Stimulated activated naive CD8-positive, alpha-beta T cell treated with anti-CD3 and anti-CD28 coated beads, Interleukin-15, Interleukin-2, amounts not matched to agents 100 ng/mL and 50 ng/mL, for 24 hours (primary cell): ENCODE measurements around the gene RAB40B.

Source experiments
- H3K27ac Mint-ChIP-seq: one replicate; pipeline ENCODE4 v1.8.0; 2021; ENCODE audit warnings: mild to moderate bottlenecking, mixed read lengths
- H3K27me3 Mint-ChIP-seq: one replicate; pipeline ENCODE4 v1.8.0; 2021; ENCODE audit warnings: mixed read lengths
- H3K36me3 Mint-ChIP-seq: one replicate; pipeline ENCODE4 v1.8.0; 2021; ENCODE audit warnings: low read depth, mixed read lengths
- H3K4me1 Mint-ChIP-seq: one replicate; pipeline ENCODE4 v1.8.0; 2021; ENCODE audit warnings: low read depth, mixed read lengths
- H3K4me3 Mint-ChIP-seq: one replicate; pipeline ENCODE4 v1.8.0; 2021; ENCODE audit warnings: mild to moderate bottlenecking, mixed read lengths
- H3K9me3 Mint-ChIP-seq: one replicate; pipeline ENCODE4 v1.8.0; 2021; ENCODE audit warnings: mixed read lengths

RAB40B gene

DNA sequence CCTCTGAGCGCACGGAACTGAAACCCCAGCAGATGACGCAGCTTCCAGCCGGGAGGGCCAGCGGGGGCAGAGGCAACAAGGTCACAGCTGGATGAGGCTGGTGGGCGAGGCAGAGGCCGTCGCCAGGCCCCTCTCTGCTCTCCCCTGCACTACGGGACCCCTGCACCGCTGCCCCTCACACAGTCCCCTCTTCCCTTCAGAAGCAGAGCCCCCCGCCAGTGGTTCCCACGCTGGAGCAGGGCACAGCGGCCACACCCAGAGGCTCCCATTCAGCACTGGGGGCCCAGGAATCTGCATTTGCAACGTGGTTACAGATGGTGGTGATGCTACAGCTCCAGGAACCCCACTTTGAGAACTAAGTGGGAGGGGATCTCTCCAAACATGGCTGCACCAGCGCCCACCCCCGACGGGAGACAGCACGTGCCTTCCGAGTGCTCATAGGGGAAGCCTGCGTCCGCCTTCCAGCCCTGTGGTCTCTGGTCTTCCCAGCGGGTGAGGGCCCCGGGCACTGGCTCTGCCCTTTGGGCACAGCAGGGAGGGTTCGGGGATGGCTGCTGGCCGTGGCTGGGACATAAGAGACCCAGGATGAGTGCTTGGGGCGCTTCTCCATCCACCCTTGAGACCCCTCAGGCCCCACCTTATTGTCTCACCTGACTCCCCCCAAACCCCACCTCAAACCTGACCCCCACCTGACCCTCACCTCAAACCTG lies 4.7 kb upstream of the RAB40B start:
- H3K4me1 Mint-ChIP-seq, result peaks cover 13% of the 10 kb centered on the region
- H3K27ac Mint-ChIP-seq, result no peak overlapping the region
- no peaks in the 10 kb centered on the region for H3K9me3 Mint-ChIP-seq
- H3K36me3 Mint-ChIP-seq, result no peaks in the 10 kb centered on the region
- H3K27me3 Mint-ChIP-seq, result no peaks in the 10 kb centered on the region
- no peak overlapping the region for H3K4me3 Mint-ChIP-seq

DNA sequence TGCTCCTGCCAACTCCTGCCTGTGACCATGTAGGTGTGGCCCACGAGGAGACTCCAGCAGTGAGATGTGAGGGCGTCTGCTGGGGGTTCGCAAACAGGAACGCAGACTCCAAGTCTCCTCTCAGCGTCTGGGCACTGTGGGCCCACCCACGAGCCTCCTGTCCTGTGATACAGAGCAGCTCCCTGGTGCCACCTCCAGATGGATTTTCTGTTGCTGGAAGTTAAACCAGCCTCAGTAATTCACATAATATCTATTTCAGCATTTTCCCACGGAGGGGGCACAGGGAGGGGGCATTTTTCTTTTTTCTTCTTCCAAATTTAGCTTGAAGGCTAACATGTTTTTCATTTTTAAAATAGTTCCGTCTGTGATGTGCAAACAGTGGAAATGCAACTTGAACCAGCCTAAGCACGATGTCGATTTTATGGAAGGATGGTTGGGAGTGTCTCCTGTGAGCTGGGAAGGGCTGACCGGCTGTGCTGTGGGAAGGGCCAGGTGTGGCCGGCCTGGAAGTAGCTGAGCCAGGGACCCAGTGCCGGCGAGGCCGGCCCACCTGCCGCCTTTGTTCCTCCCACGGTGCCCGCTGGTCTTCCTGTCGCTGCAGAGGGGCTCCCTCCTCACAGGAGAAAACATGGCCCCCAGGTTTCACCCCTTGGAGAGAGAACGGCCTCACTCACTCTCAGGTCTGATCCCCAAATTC lies 3.9 kb upstream of the RAB40B start:
- Mint-ChIP-seq H3K4me3 (no peak overlapping the region), H3K27ac (no peak overlapping the region), H3K36me3 (no peaks in the 10 kb centered on the region), H3K9me3 (no peaks in the 10 kb centered on the region), H3K27me3 (no peaks in the 10 kb centered on the region), H3K4me1 (peaks cover 6% of the 10 kb centered on the region)

DNA sequence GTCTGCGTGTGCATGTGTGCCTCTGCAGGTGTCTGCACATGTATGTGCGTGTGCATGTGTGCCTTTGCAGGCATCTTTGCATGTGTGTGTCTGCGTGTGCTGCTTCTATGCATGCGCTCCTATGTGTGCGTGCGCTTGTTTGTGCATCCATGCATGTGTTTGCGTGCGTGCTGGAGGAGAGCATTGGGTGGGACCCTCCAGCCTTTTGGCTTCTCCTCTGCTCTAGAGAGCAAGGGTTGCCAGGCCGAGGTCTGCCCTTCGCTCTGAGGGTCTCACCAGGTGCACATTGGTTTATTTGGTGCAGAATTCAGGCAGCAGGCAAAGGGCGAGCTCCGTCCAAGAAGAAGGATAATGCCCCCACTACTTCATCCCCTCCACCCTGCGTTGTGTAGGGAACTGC lies 1.1 kb upstream of the RAB40B start:
- Mint-ChIP-seq H3K4me3 (peak overlapping the region; percentile 83), H3K9me3 (peaks cover 3% of the 10 kb centered on the region), H3K4me1 (peaks cover 6% of the 10 kb centered on the region), H3K27me3 (no peaks in the 10 kb centered on the region), H3K36me3 (peaks cover 3% of the 10 kb centered on the region), H3K27ac (no peak overlapping the region)

DNA sequence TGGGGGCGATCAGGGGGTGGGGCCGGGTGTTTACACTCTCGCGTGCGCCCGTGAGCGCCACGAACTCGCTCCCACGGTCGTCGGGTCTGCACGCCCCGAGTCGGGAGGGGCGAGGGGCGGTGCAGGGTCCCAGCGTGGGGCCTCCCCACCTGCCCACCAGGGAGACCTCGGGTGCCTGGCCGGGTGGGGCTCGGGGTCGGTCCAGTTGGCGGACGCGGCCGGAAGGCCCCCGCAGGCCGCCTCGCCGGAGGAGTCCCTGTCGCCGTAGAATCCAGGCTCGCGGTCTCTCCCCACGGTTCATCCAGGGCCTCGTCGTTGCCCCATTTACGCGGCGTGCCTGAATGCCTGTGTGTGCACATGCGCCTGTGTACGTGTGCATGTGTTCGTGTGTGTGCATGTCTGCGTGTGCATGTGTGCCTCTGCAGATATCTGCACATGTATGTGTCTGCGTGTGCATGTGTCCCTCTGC lies 510 bp upstream of the RAB40B start:
- no peak overlapping the region for H3K27ac Mint-ChIP-seq
- H3K36me3 Mint-ChIP-seq, result peaks cover 5% of the 10 kb centered on the region
- no peaks in the 10 kb centered on the region for H3K27me3 Mint-ChIP-seq
- H3K9me3 Mint-ChIP-seq, result peaks cover 7% of the 10 kb centered on the region
- H3K4me3 Mint-ChIP-seq, result peak overlapping the region; percentile 83
- H3K4me1 Mint-ChIP-seq, result peaks cover 6% of the 10 kb centered on the region

DNA sequence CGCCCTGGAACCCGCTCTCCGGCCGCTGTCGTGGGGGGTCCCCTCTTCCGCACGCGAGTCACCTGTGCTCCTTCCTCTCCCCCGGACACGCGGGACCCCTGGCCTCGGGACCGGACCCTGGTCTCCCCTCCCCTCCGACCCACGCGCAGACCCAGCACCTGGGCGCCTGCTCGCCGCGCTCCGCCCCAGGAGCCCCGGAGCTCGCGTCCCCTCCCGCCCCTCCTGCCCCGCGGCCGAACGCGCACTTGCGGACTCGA lies 762 bp downstream of the RAB40B start:
- H3K27ac Mint-ChIP-seq, result no peak overlapping the region
- H3K4me1 Mint-ChIP-seq, result peaks cover 6% of the 10 kb centered on the region
- H3K27me3 Mint-ChIP-seq, result no peaks in the 10 kb centered on the region

DNA sequence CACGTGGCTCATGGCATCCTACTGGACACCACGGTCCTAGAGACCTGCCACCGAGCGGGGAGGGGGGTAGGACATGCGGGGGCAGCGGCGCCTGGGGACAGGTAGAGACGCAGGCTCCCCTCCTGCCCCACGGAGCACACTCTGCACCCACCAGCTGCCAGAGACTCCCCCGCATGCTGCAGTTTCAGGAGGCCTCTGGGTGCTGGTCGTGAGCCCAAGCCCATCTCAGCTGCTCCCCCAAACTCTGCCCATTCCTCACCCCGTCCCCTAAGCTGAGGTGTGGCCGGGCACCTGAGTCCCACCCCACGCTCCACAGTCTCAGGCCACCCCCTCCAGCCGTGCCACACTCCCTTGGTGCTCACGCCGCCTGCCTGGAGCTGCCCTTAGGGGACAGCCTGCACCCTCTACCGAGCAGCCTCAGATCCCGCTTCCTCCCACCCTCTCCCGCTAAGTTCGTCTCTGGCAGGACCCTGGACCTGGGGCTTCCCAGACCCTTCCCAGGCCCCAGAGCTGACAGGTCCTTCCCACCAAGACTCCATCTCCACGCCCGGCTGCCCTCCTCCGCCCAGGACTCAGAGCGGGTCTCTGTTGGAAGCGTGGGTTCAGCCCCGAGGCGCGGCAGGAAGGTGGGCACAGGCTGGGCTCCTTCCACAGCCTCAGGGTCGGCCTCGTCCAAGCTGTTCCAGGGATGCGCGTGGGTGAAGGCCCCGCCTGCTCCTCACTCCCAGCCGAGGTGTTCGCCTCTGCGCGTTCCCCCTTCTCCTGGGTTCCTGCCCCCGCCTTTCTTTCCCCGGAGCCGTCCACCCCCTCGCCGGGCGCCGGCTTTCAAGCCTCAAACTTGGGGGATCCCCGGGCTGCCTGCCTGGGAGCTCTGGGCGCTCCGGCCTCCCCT lies 1.3 kb downstream of the RAB40B start:
- H3K4me1 Mint-ChIP-seq, result peaks cover 6% of the 10 kb centered on the region
- peak overlapping the region; percentile 17 for H3K4me3 Mint-ChIP-seq
- no peak overlapping the region for H3K27ac Mint-ChIP-seq
- no peaks in the 10 kb centered on the region for H3K27me3 Mint-ChIP-seq
- peaks cover 5% of the 10 kb centered on the region for H3K36me3 Mint-ChIP-seq
- peaks cover 10% of the 10 kb centered on the region for H3K9me3 Mint-ChIP-seq

More for the DNA sequence above, 762 bp downstream of the RAB40B start:
- peak overlapping the region; percentile 17 for H3K4me3 Mint-ChIP-seq
- H3K36me3 Mint-ChIP-seq, result peaks cover 5% of the 10 kb centered on the region
- peaks cover 10% of the 10 kb centered on the region for H3K9me3 Mint-ChIP-seq

DNA sequence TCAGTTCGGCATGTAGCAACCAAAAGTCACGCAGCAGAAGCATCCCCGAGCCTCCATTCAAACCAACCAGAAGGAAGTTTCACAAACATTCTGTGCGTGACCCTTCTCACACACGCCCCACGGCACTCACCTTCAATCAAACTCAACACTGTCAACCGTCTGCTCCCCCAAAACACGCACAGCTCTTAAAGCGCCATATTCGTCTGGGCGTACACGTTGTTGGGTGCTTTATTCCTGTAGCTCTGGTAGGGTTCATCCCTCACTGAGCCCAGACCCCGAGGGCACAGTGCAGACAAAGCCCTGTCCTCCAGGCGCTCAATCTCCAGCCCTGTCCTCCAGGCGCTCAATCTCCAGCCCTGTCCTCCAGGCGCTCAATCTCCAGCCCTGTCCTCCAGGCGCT lies 2.2 kb downstream of the RAB40B start:
- no peak overlapping the region for H3K27ac Mint-ChIP-seq
- H3K9me3 Mint-ChIP-seq, result peaks cover 10% of the 10 kb centered on the region
- H3K4me3 Mint-ChIP-seq, result no peak overlapping the region
- H3K4me1 Mint-ChIP-seq, result peaks cover 9% of the 10 kb centered on the region
- H3K27me3 Mint-ChIP-seq, result no peaks in the 10 kb centered on the region
- H3K36me3 Mint-ChIP-seq, result peaks cover 5% of the 10 kb centered on the region

DNA sequence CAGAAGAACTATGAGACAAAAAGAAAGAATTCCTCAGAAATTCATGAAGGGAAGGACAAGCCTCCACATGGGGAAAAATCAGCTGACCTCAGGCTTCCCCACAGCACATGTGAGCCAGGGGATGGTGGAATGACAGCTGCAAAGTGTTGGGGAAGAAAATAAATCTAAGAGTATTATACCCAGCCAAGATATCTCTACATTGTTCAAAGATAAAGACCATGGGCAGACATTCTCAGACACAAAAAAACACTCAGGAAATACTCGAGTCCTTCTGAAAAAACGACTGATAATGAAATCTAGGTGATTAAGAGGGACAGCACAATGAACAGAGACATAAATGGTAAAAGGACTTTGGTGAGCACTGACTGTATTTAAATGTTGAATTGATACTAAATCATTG lies 3.9 kb downstream of the RAB40B start:
- H3K36me3 Mint-ChIP-seq, result peaks cover 5% of the 10 kb centered on the region
- no peak overlapping the region for H3K27ac Mint-ChIP-seq
- H3K4me1 Mint-ChIP-seq, result peaks cover 9% of the 10 kb centered on the region
- no peak overlapping the region for H3K4me3 Mint-ChIP-seq
- H3K9me3 Mint-ChIP-seq, result peaks cover 10% of the 10 kb centered on the region
- H3K27me3 Mint-ChIP-seq, result no peaks in the 10 kb centered on the region

DNA sequence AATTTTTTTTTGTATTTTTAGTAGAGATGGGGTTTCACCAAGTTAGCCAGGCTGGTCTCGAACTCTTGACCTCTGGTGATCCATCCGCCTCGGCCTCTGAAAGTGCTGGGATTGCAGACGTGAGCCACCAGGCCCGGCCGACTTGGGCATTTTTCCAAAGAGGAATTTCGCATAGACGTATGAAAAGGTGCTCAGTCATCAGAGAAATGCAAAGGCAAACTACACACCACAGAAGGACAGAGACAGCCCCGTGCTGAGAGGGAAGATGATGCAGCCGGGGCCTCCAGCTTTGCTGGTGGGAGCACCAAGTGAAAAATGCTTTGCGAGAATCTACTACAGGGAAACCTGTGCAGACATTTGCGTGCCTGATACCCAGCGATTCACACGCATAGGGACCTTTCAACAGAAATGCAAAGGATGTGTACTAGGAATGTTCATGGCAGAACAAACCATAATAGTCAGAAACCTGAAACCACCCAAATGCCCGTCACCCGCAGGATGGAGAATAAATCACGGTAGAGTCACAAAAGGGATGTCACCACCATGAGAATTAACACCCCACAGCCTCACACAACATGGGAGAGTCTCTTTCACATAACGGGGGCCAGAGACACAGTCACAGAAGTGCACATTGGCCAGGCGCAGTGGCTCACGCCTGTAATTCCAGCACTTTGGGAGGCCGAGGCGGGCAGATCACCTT lies 5.2 kb downstream of the RAB40B start:
- peaks cover 5% of the 10 kb centered on the region for H3K36me3 Mint-ChIP-seq
- H3K27ac Mint-ChIP-seq, result no peak overlapping the region
- H3K4me3 Mint-ChIP-seq, result no peak overlapping the region

DNA sequence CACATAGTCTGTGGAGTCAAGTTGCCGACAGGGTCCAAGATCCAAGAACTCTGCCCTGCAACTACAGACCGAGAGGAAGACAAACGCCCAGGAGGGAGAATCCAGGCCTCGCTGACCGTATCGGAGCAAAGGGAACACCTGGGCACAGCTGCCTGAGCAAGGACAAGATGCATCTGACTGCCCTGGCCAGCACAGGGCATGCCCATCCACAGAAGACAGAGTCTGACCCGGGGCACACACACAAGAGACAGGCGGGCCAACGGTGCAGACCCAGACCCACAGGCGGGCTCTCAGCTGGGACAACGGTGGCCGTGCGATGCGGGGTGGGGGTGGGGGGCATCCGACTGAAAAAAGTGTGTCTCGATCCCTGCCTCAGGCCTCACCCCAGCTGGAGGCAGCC lies 6.2 kb downstream of the RAB40B start:
- H3K27me3 Mint-ChIP-seq, result no peaks in the 10 kb centered on the region
- H3K36me3 Mint-ChIP-seq, result peaks cover 5% of the 10 kb centered on the region
- H3K9me3 Mint-ChIP-seq, result peaks cover 10% of the 10 kb centered on the region
- peaks cover 3% of the 10 kb centered on the region for H3K4me1 Mint-ChIP-seq
- H3K4me3 Mint-ChIP-seq, result no peak overlapping the region
- H3K27ac Mint-ChIP-seq, result no peak overlapping the region

More for the DNA sequence above, 5.2 kb downstream of the RAB40B start:
- Mint-ChIP-seq H3K27me3 (no peaks in the 10 kb centered on the region), H3K4me1 (peaks cover 3% of the 10 kb centered on the region), H3K9me3 (peaks cover 10% of the 10 kb centered on the region)

DNA sequence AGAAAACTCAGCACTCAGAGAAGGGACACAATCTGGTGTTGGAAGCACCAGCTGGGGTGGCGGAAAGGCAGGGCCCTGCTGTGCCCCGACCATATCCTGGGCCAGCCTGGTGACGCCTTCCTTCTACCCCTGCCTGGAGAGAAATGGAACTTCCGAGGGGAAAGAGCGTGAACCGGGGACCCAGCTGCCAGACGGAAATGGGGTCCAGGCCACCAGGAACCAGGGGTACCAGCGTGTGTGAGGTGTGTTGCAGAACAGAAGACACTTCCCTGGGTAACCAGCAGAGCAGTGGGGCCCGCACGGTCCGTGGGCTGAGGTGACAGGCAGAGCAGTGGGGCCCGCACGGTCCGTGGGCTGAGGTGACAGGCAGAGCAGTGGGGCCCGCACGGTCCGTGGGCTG lies 6.8 kb downstream of the RAB40B start:
- Mint-ChIP-seq H3K27ac (no peak overlapping the region), H3K36me3 (peaks cover 5% of the 10 kb centered on the region), H3K4me3 (no peak overlapping the region)

DNA sequence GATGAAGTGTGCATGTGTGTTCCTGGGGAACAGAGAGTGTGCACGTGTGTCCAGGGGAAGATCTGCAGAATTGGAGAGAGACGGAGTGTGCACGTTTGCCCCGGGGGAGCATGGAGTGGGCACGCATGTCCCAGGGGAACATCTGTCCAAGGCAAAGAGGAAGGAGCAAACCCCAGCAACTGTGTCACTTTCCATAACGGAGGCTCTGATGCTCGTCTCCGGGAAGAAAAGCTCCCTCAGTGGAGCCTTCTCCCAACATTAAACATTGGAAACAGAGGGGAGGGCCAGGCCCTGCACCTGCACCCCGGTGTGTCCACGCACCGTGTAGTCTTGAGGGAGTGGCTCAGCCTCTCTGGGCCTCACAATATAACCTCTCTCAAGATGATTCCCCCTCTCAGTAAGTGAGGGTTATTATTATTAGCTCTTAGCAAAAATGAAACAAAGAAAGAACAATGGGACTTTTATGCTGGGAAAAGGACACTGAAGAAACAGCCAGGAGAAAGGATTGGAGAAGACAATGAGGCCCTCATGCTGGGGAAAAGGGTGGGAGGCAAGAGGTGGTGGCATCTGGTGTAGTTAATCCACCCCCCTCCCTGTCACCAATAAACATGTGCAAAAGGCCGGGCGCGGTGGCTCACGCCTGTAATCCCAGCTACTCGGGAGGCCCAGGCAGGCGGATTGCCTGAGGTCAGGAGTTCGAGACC lies 7.6 kb downstream of the RAB40B start:
- Mint-ChIP-seq H3K4me3 (no peak overlapping the region), H3K4me1 (peaks cover 3% of the 10 kb centered on the region), H3K36me3 (peaks cover 5% of the 10 kb centered on the region), H3K9me3 (peaks cover 10% of the 10 kb centered on the region), H3K27ac (no peak overlapping the region), H3K27me3 (no peaks in the 10 kb centered on the region)

More for the DNA sequence above, 6.8 kb downstream of the RAB40B start:
- H3K9me3 Mint-ChIP-seq, result peaks cover 10% of the 10 kb centered on the region
- H3K4me1 Mint-ChIP-seq, result peaks cover 3% of the 10 kb centered on the region
- H3K27me3 Mint-ChIP-seq, result no peaks in the 10 kb centered on the region

DNA sequence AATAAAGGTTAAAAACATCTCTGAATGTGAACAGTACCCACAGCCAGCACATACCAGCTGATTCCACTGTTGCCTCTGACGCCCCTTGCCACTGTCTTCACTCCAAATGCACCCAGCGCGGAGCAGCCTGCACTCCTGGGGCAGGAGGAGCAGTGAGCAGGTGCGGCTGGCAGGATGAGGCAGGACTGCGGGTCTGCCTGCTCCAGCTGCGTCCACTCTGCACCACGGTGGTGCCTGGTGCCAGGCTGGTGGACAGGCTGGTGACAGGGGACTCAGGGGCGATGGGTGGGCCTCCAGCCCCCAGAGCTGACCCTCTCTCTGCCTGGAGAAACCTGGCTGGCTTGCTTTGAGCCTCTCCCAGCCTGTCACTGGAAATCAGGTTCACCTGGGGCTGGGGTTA lies 9.4 kb downstream of the RAB40B start:
- peaks cover 3% of the 10 kb centered on the region for H3K4me1 Mint-ChIP-seq
- no peaks in the 10 kb centered on the region for H3K36me3 Mint-ChIP-seq
- H3K27me3 Mint-ChIP-seq, result no peaks in the 10 kb centered on the region
- no peak overlapping the region for H3K27ac Mint-ChIP-seq
- H3K9me3 Mint-ChIP-seq, result peaks cover 3% of the 10 kb centered on the region
- H3K4me3 Mint-ChIP-seq, result no peak overlapping the region

DNA sequence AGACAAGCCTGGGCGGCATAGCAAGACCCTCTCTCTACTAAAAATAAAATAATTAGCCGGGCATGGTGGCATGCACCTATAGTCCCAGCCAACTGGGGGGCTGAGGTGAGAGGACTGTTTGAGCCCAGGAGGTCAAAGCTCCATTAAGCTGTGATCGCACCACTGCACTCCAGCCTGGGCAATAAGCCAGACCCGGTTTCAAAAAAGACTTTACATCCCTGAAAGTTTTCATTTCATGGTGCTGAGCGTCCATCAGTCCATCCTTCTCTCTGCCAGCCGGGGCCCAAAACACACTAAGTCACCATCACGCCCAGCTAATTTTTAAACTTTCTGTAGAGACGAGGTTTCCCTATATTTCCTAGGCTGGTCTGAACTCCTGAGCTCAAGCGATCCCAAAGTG lies 10.6 kb downstream of the RAB40B start:
- no peaks in the 10 kb centered on the region for H3K27me3 Mint-ChIP-seq
- H3K36me3 Mint-ChIP-seq, result no peaks in the 10 kb centered on the region
- no peak overlapping the region for H3K4me3 Mint-ChIP-seq
- H3K4me1 Mint-ChIP-seq, result peaks cover 3% of the 10 kb centered on the region
- H3K27ac Mint-ChIP-seq, result no peak overlapping the region
- H3K9me3 Mint-ChIP-seq, result no peaks in the 10 kb centered on the region
